Measurements from ENCODE around the gene RAI1. TPM values are rescaled to one million over a fixed set of nuclear protein-coding genes. Genes with fewer than 3 reads are reported as not detected.
A peak's percentile ranks its signal among the peaks of the same experiment; 100 is the strongest.

The RAI1 gene
- total and polyA plus RNA-seq, 2 of the 8 experiments (the other 6 are each of a cell fraction or from before 2014, with no cell fraction given): 0.39 to 1.2 TPM

- Histone ChIP-seq H3K9me3 (ENCODE audit: insufficient read depth in 2 of 2, low read depth in 1 of 2, low read length in 1 of 2) (no peaks in the 10 kb centered on the region), H2BK5ac (ENCODE audit: low read depth, low read length) (no peak overlapping the region; the same call in 1 of the 2 replicates), H3K9ac (replicated peaks in 1 of 4; ENCODE audit: extremely low read depth in 1 of 4, low read depth in 3 of 4, low read length in 3 of 4) (no peak overlapping the region), H3K4ac (replicated peaks; ENCODE audit: insufficient read length, low read depth, low read length) (no peak overlapping the region), H3K4me1 (replicated peaks in 1 of 4; ENCODE audit: control insufficient read depth in 3 of 4, insufficient read depth in 4 of 4, low read length in 3 of 4) (peaks cover 0 to 27% (median 17%) of the 10 kb centered on the region in 4 experiments; a peak in 6 of 7 replicates), H3K18ac (ENCODE audit: extremely low read depth, low read length) (no peak overlapping the region), H3K79me2 (ENCODE audit: control insufficient read depth in 1 of 2, insufficient read depth in 2 of 2, low read length in 2 of 2) (no peaks in the 10 kb centered on the region), H2BK120ac (replicated peaks; ENCODE audit: low read depth, low read length) (no peak overlapping the region), H4K20me1 (replicated peaks in 1 of 2; ENCODE audit: control insufficient read depth in 1 of 2, insufficient read depth in 2 of 2, low read length in 2 of 2) (no peaks in the 10 kb centered on the region), H3K27me3 (replicated peaks in 1 of 4; ENCODE audit: control insufficient read depth in 3 of 4, extremely low read depth in 1 of 4, insufficient read depth in 3 of 4, low read length in 3 of 4) (no peaks in the 10 kb centered on the region; a peak in 1 of 7 replicates), H4K91ac (replicated peaks; ENCODE audit: insufficient read length, low read length) (peak overlapping the region; percentile 38), H3K23me2 (ENCODE audit: low read depth, low read length) (no peaks in the 10 kb centered on the region), H3K4me3 (ENCODE audit: extremely low read depth in 1 of 4, insufficient read depth in 2 of 4, low read depth in 3 of 4, low read length in 4 of 4) (no peak overlapping the region), H4K5ac (ENCODE audit: insufficient read length, low read depth, low read length) (no peak overlapping the region), H3K27ac (ENCODE audit: low read depth, low read length) (no peak overlapping the region), H3K14ac (ENCODE audit: insufficient read length) (no peak overlapping the region), H4K8ac (ENCODE audit: extremely low read depth, insufficient read depth, low read length) (no peak overlapping the region), H3K23ac (ENCODE audit: insufficient read length) (no peak overlapping the region), H2AK5ac (ENCODE audit: low read depth, low read length) (no peak overlapping the region), H2BK20ac (ENCODE audit: low read length) (no peak overlapping the region), H3K36me3 (ENCODE audit: control insufficient read depth in 2 of 4, insufficient read depth in 4 of 4, low read length in 3 of 4) (no peaks in the 10 kb centered on the region), H3K56ac (replicated peaks; ENCODE audit: insufficient read length, low read depth, low read length) (no peak overlapping the region), H2AFZ (ENCODE audit: low read length) (no peak overlapping the region), H2BK15ac (ENCODE audit: low read length) (0 out of 2 replicates have a peak overlapping the region, but pooled peaks have one; percentile 29), H3K79me1 (ENCODE audit: low read depth, low read length) (no peaks in the 10 kb centered on the region), H2BK12ac (ENCODE audit: low read depth, low read length) (0 out of 2 replicates have a peak overlapping the region, but pooled peaks have one; percentile 60), H3K4me2 (ENCODE audit: insufficient read depth in 1 of 2, low read depth in 2 of 2, low read length in 2 of 2) (no peak overlapping the region)
- ChIA-PET CTCF (ENCODE audit: partially characterized antibody) (interaction anchor here (1.0 to 17.7 kb wide), 6 partner anchors 9 to 67 kb away, joined by 3 to 375 read pairs (median 4); no protein-coding TSS in a partner anchor), POLR2A (ENCODE audit: partially characterized antibody) (interaction anchor here (1.0 to 12.1 kb wide), 7 partner anchors 9 to 41 kb away, joined by 3 to 122 read pairs (median 4); partner anchors contain the start of gene SREBF1)
- FAIRE-seq (no peak), DNase-seq (ENCODE audit: low read depth in 1 of 2, low spot score in 2 of 2) (no peak)
- 83% methylated on average over 21 of the region's 21 CpGs; no CpG with 5 or more reads in 1 of the 2 experiments for WGBS, 2 experiments (ENCODE audit: extremely low coverage in 1 of 2, insufficient coverage in 1 of 2, insufficient read length in 1 of 2, insufficient replicate concordance in 2 of 2, low coverage in 1 of 2, low lambda C conversion rate in 2 of 2, missing lambda C conversion rate in 1 of 2)
- TF ChIP-seq SIX5 (IDR thresholded peaks at IDR 0.05; ENCODE audit: low read depth, low read length): no peak
- TF ChIP-seq EP300 (IDR thresholded peaks at IDR 0.05; ENCODE audit: borderline replicate concordance in 1 of 2, low read depth in 2 of 2, low read length in 2 of 2): no peak
- TF ChIP-seq TBP (IDR thresholded peaks at IDR 0.05; ENCODE audit: low read depth, low read length): no peak
- TF ChIP-seq SP4 (IDR thresholded peaks at IDR 0.05; ENCODE audit: low read length): no peak
These were observed 170.1 kb downstream of the RAI1 start for GRCh38 chr17:17851103-17852002.

Data from H1 (cell line).